B cell (primary cell): ENCODE measurements around the gene SLC7A6OS.

Experiments
- CTCF ChIP-seq: fragments of 200-600 bp; IDR thresholded peaks from one replicate; pipeline ENCODE4 v1.8.0; 2022; ENCODE audit warnings: antibody characterized with exemption, mild to moderate bottlenecking
- EZH2 ChIP-seq: IDR thresholded peaks from 2 replicates; pipeline ENCODE4 v1.6.1; 2012; ENCODE audit warnings: borderline replicate concordance, low read depth, mild to moderate bottlenecking, moderate library complexity, low read length; ENCODE audit not compliant: insufficient read depth, poor library complexity, severe bottlenecking

GRCh38 chr16:68253721-68254120 lies 57.0 kb downstream of the SLC7A6OS start:
- TF ChIP-seq CTCF (no peak), EZH2 (no peak)
